Mesenchymal stem cell (in vitro differentiated cells and primary cell): ENCODE measurements around the gene CTAGE6.
"Not testable (repeated sequence)": the region's sequence is repeated elsewhere in the genome, so short reads cannot be mapped to it uniquely, and the experiment has no call there.

Experiments
- DNase-seq: peaks from one replicate; pipeline ENCODE4 v3.0.0-alpha.2; 2013
- H2AFZ ChIP-seq: one replicate; pipeline ENCODE4 v1.6.1; 2013; ENCODE audit warnings: low read depth, mild to moderate bottlenecking, control low read depth, inconsistent platforms, low read length, moderate library complexity
- H2AK5ac ChIP-seq: 2 replicates; pipeline ENCODE4 v1.6.1; 2013; ENCODE audit warnings: low read length, moderate library complexity, mild to moderate bottlenecking, inconsistent platforms; ENCODE audit not compliant: severe bottlenecking
- H2BK120ac ChIP-seq: one replicate; pipeline ENCODE4 v1.6.1; 2013; ENCODE audit warnings: low read depth, mild to moderate bottlenecking, inconsistent platforms, low read length, moderate library complexity
- H2BK12ac ChIP-seq, 2 experiments: one replicate each; pipeline ENCODE4 v1.6.1; 2013; ENCODE audit warnings: inconsistent platforms in 2 of 2, low read length in 2 of 2, mild to moderate bottlenecking in 2 of 2, moderate library complexity in 2 of 2, control low read depth in 1 of 2
- H2BK15ac ChIP-seq: one replicate; pipeline ENCODE4 v1.6.1; 2013; ENCODE audit warnings: mild to moderate bottlenecking, low read depth, inconsistent platforms; ENCODE audit not compliant: poor library complexity, severe bottlenecking
- H2BK5ac ChIP-seq: 2 replicates; pipeline ENCODE4 v1.6.1; 2013; ENCODE audit warnings: low read depth, mild to moderate bottlenecking, low read length, control low read depth, inconsistent platforms; ENCODE audit not compliant: poor library complexity, severe bottlenecking
- H3K14ac ChIP-seq, 2 experiments: one replicate each; pipeline ENCODE4 v1.6.1; 2013; ENCODE audit warnings: inconsistent platforms in 2 of 2, low read length in 2 of 2, control low read depth in 1 of 2, mild to moderate bottlenecking in 1 of 2, moderate library complexity in 1 of 2
- H3K18ac ChIP-seq, 2 experiments: one replicate each; pipeline ENCODE4 v1.6.1; 2013; ENCODE audit warnings: inconsistent platforms in 2 of 2, low read length in 2 of 2, control low read depth in 1 of 2, low read depth in 1 of 2, mild to moderate bottlenecking in 1 of 2
- H3K23ac ChIP-seq, 2 experiments: one replicate each; pipeline ENCODE4 v1.6.1; 2013; ENCODE audit warnings: inconsistent platforms in 2 of 2, low read length in 2 of 2, mild to moderate bottlenecking in 2 of 2, moderate library complexity in 2 of 2, control low read depth in 1 of 2
- H3K27ac ChIP-seq: 2 replicates; pipeline ENCODE4 v1.5.1; 2013; ENCODE audit warnings: mild to moderate bottlenecking, moderate library complexity, low read length, control low read depth, inconsistent platforms; ENCODE audit not compliant: poor library complexity, severe bottlenecking
- H3K27me3 ChIP-seq, 2 experiments: 2 replicates each; pipeline versions ENCODE4 v1.6.1 to v1.7.0; 2013; ENCODE audit warnings: low read length in 2 of 2, mild to moderate bottlenecking in 2 of 2, moderate library complexity in 2 of 2, control low read depth in 1 of 2, inconsistent platforms in 1 of 2; ENCODE audit not compliant: control insufficient read depth in 1 of 2, insufficient read depth in 1 of 2
- H3K36me3 ChIP-seq, 2 experiments: 2 replicates each; pipeline versions ENCODE4 v1.6.1 to v1.7.0; 2013; ENCODE audit warnings: low read length in 2 of 2, control low read depth in 1 of 2, inconsistent platforms in 1 of 2, low read depth in 1 of 2, mild to moderate bottlenecking in 1 of 2; ENCODE audit not compliant: insufficient read depth in 2 of 2, control insufficient read depth in 1 of 2
- H3K4ac ChIP-seq, 2 experiments: one replicate each; pipeline ENCODE4 v1.6.1; 2013; ENCODE audit warnings: inconsistent platforms in 2 of 2, low read length in 2 of 2, mild to moderate bottlenecking in 2 of 2, moderate library complexity in 2 of 2, control low read depth in 1 of 2, low read depth in 1 of 2
- H3K4me1 ChIP-seq: 2 replicates; pipeline ENCODE4 v1.6.1; 2013; ENCODE audit warnings: low read depth, low read length, control low read depth; ENCODE audit not compliant: control insufficient read depth, insufficient read depth
- H3K4me2 ChIP-seq: 2 replicates; pipeline ENCODE4 v1.6.1; 2013; ENCODE audit warnings: low read length, mild to moderate bottlenecking, inconsistent platforms; ENCODE audit not compliant: poor library complexity, severe bottlenecking
- H3K4me3 ChIP-seq, 2 experiments: 2 replicates each; pipeline versions ENCODE4 v1.5.1 to v1.7.0; 2013; ENCODE audit warnings: low read length in 2 of 2, mild to moderate bottlenecking in 2 of 2, control low read depth in 1 of 2, low read depth in 1 of 2; ENCODE audit not compliant: insufficient read depth in 1 of 2
- H3K79me1 ChIP-seq: replicated peaks from 2 replicates; pipeline ENCODE4 v1.6.1; 2013; ENCODE audit warnings: mild to moderate bottlenecking, control low read depth, low read length, inconsistent platforms; ENCODE audit not compliant: poor library complexity, severe bottlenecking
- H3K9ac ChIP-seq: 2 replicates; pipeline ENCODE4 v1.7.0; 2013; ENCODE audit warnings: mild to moderate bottlenecking, low read length, moderate library complexity
- H3K9me3 ChIP-seq: 2 replicates; pipeline ENCODE4 v1.7.0; 2013; ENCODE audit warnings: mild to moderate bottlenecking, low read length; ENCODE audit not compliant: control insufficient read depth
- H4K8ac ChIP-seq: one replicate; pipeline ENCODE4 v1.6.1; 2013; ENCODE audit warnings: inconsistent platforms, mild to moderate bottlenecking, low read length, moderate library complexity
- H4K91ac ChIP-seq: one replicate; pipeline ENCODE4 v1.6.1; 2013; ENCODE audit warnings: mild to moderate bottlenecking, low read length, inconsistent platforms
- whole genome bisulfite sequencing: methylation state at CpG from one replicate; pipeline ENCODE4 v1.1.7; 2013; ENCODE audit warnings: mixed read lengths; 5-methylcytosine and 5-hydroxymethylcytosine counted together

CTAGE6 gene

DNA sequence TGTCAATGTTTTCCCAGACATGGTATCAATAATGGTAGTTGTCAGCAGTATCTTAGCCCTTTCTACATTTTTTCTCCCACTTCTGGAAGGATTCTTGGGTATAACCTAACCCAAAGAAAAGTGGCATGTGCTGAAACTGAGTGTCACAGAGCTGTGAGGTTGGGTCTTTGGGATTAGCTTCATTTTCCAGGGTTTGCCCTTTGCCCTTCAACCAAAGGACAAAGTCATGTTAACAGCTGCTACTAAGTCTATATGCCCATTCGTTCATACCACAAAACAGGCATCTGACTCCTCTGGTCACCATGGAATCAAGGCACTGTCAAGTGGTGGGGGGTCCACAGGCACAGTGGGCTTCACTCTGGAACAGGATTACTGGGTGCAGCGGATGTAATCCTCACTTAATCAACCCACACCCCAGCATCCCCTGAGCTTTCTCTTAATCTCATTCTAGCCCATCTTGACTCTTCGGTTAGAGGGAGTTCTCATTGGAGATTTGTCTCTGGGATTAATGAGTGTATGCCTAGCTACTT lies 29.1 kb downstream of the CTAGE6 start:
- no peak overlapping the region for H3K4me3 ChIP-seq
- no peak overlapping the region for H2BK5ac ChIP-seq
- no peaks in the 10 kb centered on the region for H3K9me3 ChIP-seq
- H3K14ac ChIP-seq: no peak overlapping the region
- H3K27ac ChIP-seq: no peak overlapping the region
- H3K4me1 ChIP-seq: no peaks in the 10 kb centered on the region
- H2BK15ac ChIP-seq: no peak overlapping the region
- no peaks in the 10 kb centered on the region for H3K36me3 ChIP-seq
- H2AK5ac ChIP-seq: no peak overlapping the region
- no peak overlapping the region for H4K91ac ChIP-seq
- H2BK12ac ChIP-seq: no peak overlapping the region
- no peak overlapping the region for H3K4me2 ChIP-seq
- H3K4ac ChIP-seq: no peak overlapping the region
- no peak overlapping the region for H4K8ac ChIP-seq
- H3K27me3 ChIP-seq: no peaks in the 10 kb centered on the region
- no peak overlapping the region for H3K23ac ChIP-seq
- no peak for DNase-seq
- H3K79me1 ChIP-seq: no peaks in the 10 kb centered on the region
- H3K18ac ChIP-seq: no peak overlapping the region
- no peak overlapping the region for H3K9ac ChIP-seq
- WGBS: 97% methylated on average over 3 of the region's 3 CpGs
- H2AFZ ChIP-seq: no peak overlapping the region
- H2BK120ac ChIP-seq: no peak overlapping the region

DNA sequence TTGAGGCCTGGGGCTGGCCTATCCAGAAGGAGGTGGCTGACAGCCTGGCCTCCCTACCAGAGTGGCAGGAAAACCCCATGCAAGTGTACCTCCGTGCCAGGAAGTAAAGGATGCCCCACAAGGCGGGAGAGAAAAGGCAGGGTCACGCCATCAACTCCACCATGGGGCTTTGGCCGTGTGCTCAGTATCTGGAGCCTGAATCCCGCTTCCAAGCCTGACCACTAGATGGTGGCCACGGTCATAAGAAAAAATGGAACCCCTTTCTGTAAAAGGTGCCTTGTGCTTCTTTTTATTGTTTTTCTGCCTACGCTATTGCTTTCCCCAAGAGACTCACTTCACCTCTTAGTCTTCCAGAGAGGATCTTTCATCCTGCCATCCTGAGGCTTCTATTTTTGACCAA lies 29.9 kb downstream of the CTAGE6 start:
- H3K79me1 ChIP-seq, H3K14ac ChIP-seq, H3K18ac ChIP-seq, H2BK15ac ChIP-seq, H3K4me3 ChIP-seq, H3K9ac ChIP-seq, H3K27ac ChIP-seq, H3K4me2 ChIP-seq, H2AFZ ChIP-seq, H2BK5ac ChIP-seq, H3K27me3 ChIP-seq, H2AK5ac ChIP-seq, H2BK120ac ChIP-seq, H3K4me1 ChIP-seq, H3K36me3 ChIP-seq, H4K91ac ChIP-seq, DNase-seq, H3K9me3 ChIP-seq, H2BK12ac ChIP-seq, H3K23ac ChIP-seq, H4K8ac ChIP-seq, H3K4ac ChIP-seq: not testable (repeated sequence)
- no CpG with 5 or more reads among the region's 7 CpGs for WGBS

DNA sequence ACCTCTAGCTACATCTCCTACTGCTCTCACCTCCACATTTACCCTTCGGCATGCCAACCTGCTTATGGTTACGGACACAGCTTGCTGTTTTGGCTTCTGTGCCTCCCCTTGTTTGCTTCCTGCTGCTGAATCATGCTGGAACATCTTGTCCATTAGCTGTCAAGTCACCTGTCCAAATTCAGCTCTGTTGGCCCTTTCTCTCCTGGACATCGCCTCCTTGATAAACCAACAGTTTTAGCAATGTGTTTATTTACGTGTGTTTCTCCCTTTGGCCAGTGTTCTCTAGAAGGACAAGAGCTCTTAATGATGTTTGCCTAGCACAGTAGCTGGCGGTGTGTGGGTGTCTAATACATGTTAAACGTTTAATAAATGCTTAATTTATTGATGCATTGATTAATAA lies 31.4 kb downstream of the CTAGE6 start:
- not testable (repeated sequence) for H3K18ac ChIP-seq

DNA sequence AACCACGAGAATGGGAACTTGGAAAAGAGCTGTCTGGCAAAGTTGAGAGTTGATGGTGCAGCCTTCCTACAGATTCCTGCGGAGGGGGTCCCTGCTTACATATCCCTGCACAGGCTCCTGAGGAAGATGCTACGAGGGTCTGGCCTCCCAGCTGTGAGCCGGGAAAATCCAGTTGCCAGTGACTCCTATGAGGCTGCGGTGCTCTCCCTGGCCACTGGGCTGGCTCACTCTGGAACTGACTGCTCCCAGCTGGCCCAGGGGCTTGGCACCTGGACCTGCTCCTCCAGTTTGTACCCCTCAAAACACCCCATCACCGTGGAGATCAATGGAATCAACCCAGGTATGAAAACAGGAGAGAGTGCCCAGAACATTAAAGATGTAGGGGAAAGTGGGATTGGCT lies 37.2 kb downstream of the CTAGE6 start:
- H2AFZ ChIP-seq, H3K4ac ChIP-seq, H2AK5ac ChIP-seq, H4K91ac ChIP-seq, H3K18ac ChIP-seq, H3K27ac ChIP-seq, H2BK120ac ChIP-seq, H3K79me1 ChIP-seq, H4K8ac ChIP-seq, H3K9ac ChIP-seq, H3K36me3 ChIP-seq, H3K4me3 ChIP-seq, H3K14ac ChIP-seq, DNase-seq, H3K27me3 ChIP-seq, H3K4me2 ChIP-seq, H2BK15ac ChIP-seq, H3K4me1 ChIP-seq, H2BK12ac ChIP-seq, H3K23ac ChIP-seq, H2BK5ac ChIP-seq, H3K9me3 ChIP-seq: not testable (repeated sequence)
- no CpG with 5 or more reads among the region's 6 CpGs for WGBS

More for the DNA sequence above, 31.4 kb downstream of the CTAGE6 start:
- not testable (repeated sequence) for H3K9ac ChIP-seq, H3K14ac ChIP-seq, H3K4me1 ChIP-seq, H2BK5ac ChIP-seq, H3K79me1 ChIP-seq, H3K4me3 ChIP-seq, H2AK5ac ChIP-seq, H3K27me3 ChIP-seq, H3K9me3 ChIP-seq, H2BK12ac ChIP-seq, H3K4me2 ChIP-seq, H3K23ac ChIP-seq, H2BK120ac ChIP-seq, H3K36me3 ChIP-seq, H3K4ac ChIP-seq, H2AFZ ChIP-seq, H3K27ac ChIP-seq, H4K8ac ChIP-seq, H2BK15ac ChIP-seq, H4K91ac ChIP-seq, DNase-seq
- no CpG with 5 or more reads among the region's 6 CpGs for WGBS
